NCI-H748 (cell line): ENCODE measurements around the gene INTS6.

Experiments
- DNase-seq: peaks from one replicate; lab custom pipeline; 2025; ENCODE audit not compliant: unreplicated experiment; lab: John Stamatoyannopoulos, UW

Gene INTS6

GRCh38 chr13:51455532-51455931, 2.7 kb upstream of the INTS6 start:
- DNase-seq: no peak

DNA sequence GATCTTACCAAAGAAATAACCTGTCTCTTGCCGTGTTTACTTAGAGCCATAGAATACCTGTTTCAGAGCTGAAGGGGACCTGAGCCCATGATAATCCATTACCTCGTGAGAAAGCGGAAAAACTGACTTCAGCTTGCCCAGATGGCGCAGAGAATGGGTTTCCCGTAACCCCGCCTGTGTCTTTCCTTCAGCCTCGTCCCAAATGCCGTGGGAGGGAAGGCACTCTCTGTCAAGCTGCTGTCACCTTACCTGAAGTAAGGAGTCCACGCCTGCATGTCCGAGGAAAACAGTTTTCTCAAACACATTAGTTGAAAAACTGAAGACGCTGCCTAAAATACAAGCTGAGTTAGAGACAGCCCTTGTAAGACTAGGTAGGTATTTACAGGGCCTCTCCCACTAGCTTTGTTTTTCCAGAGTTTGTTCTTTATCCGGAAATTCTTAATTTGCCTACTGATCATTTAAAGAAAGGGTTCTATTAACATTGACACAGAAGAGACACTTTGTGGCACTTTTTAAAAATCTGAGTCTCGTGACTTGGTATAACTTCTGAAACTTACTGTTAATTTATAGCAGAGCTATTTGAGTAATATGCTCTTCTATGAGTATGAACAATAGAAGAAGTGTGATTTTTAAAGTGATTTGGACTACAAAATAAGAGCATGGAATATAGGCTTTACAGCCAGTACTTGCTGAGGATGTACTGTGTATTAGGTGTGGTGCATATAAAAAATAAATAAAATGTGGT, 1.3 kb upstream of the INTS6 start:
- peak; percentile 69 for DNase-seq

DNA sequence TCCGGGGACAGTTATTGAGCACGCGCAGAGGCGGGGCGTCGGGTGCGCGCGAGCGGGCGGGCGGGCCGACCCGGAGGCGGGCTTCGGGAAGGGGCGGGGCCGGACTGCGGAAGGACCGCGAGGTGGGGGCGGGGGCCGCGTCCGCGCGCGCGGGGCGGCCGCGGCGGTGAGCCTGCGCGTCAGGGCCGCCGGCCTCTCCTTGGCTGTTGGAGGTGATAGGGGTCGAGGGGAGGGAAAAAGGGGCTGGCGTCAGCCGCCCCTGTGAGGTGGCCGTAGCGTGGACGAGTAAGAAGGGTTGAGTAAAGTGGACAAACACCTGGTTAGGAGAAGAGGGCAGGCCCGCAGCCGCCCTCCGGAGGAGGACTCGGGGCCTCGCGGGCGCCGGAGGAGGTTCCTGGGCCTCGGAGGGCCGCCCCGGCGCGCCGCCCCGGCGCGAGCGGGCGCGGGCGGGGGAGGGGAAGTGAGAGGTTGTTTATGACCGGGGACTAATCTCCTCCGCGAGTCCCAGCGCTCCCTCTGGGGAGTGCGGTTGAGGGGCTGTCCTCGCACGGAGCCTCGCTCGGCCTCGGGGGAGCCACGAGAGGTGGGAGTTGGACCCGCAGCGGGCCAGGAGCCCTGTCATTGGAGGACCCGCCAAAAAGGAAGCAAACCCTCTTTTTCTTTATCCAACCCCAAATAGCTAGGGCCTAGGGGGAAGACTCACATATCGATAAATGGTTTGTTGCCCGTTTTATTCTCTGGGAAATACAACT, 547 bp upstream of the INTS6 start:
- no peak for DNase-seq

GRCh38 chr13:51451467-51452360, 1.1 kb downstream of the INTS6 start:
- peak; percentile 89 for DNase-seq

DNA sequence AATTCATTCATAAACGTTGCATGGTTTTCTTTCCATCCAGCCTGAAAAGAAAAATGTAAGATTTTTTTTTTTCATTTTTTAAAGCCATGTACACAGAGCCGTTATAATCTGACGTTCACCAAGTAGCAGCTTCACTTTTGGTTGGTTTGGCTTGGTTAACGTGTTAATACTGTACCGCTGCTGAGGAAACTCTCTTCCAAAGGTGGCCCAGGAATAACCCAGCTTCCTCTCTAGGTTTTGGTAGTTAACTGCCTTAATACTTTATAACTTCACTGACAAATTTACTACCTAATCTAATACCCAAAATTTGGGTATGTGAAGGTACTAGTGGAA, 1.7 kb downstream of the INTS6 start:
- DNase-seq: no peak

- DNase-seq: no peak
Observed at GRCh38 chr13:51449018-51449417, 3.8 kb downstream of the INTS6 start.

GRCh38 chr13:51444922-51445321, 7.9 kb downstream of the INTS6 start:
- DNase-seq: no peak

- DNase-seq: no peak
Observed at GRCh38 chr13:51440381-51440780, 12.5 kb downstream of the INTS6 start.

GRCh38 chr13:51437550-51438127, 15.2 kb downstream of the INTS6 start:
- DNase-seq: no peak

DNA sequence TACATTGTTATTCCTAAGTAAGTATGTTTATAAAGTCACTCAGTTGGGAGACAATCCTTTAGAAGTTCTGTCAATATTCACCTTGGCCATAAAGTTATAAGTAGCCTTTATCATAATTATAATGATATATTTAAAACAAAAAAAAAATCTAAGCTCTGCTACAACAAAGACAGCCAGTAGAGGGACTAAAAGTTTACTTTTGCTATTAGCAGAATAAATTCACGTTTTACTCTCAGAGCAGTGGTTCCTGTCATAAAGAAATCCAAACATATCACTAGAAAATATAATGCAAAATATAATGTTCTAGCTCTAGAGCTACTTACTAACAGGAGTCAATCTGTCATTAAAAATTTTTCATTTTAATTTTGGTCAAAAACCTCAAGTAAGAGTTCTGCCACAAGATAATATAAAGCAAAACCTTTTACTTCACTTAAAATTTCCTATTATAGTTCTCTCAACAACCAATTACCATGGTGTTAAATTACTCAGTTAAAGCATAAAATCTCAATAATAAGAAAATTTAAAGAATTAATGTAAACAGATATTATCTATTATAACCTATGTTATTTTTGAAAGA, 17.7 kb downstream of the INTS6 start:
- peak; percentile 7 for DNase-seq

DNA sequence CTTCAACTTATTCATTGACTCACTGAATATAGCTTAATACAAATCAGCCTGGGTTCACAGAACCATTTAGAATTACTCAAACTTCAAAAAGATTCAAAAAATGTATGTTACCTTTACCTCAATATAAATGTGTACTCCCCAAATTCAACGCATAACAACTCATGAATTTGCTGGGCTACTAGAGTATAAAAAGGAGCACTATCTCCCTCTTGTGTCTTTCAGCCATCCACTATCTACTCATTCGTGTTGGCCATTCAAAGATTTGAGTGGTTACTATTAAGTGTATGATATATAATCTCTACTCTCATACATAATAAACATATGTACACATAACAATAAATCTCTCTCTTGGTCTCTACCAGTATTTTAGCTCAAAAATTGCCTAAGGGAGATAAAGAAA, 20.3 kb downstream of the INTS6 start:
- no peak for DNase-seq

DNA sequence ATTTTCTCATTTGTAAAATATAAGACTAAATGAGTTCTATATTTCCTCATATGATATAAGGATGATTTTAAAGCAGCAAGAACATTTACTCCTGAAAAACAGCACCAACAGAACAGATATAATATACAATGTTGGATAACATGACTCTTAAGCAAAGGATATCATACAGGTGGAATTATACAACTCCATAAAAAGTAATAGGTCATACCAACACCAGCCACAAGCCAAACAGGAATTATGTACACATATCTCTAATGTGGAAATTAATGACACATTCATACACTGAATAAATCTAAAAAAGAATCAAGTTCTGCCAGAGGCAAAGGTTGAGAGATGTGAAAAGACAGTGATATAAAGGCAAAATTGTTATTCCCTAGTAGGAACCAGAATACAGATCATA, 25.9 kb downstream of the INTS6 start:
- no peak for DNase-seq

DNA sequence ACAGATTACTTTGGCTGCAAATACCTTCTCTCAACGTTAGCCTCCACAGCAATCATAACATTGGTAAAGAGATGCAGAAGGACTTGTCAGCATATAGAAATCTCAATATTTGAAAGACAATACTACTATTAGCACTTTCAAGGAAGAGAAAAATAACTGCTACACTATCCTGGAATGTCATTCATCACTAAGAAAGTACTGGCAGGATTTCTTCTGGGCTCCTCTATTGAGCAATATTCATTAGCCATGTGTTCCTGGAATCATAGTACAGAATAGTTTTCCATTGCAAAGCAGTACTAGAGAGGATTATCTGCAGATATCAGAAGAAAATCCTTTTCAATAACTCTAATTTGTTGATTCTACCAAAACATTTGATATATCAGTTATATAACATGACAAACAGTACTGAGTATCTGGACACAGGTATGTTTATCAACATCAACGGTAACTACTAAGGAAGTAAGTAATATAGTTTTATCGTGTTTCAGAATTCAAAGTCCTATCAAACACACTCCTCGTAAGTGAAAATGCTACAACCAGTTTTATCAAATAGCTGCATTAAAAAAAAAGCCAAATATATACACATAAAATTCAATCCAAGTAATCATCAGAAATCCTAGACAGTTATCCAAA, 27.3 kb downstream of the INTS6 start:
- DNase-seq: no peak

GRCh38 chr13:51423766-51424165, 29.1 kb downstream of the INTS6 start:
- DNase-seq: no peak

DNA sequence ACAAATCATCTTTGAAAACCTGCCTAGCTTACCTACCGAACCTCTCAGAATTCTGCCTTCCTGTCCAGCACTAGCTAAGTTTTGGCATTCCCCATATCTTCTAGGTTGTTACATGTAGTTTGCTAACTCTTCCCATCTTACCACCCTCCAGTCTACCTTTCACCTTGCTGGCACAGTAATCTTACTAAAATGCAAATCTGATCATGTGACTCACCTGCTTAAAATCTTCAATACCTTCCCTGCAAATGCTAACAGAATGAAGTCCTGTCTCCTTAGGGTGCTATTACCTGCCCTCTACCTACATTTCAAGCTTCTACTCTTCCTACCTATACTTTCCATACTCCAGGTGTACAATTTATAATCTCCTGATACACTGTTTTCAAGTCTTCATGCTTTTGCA, 30.4 kb downstream of the INTS6 start:
- DNase-seq: no peak

DNA sequence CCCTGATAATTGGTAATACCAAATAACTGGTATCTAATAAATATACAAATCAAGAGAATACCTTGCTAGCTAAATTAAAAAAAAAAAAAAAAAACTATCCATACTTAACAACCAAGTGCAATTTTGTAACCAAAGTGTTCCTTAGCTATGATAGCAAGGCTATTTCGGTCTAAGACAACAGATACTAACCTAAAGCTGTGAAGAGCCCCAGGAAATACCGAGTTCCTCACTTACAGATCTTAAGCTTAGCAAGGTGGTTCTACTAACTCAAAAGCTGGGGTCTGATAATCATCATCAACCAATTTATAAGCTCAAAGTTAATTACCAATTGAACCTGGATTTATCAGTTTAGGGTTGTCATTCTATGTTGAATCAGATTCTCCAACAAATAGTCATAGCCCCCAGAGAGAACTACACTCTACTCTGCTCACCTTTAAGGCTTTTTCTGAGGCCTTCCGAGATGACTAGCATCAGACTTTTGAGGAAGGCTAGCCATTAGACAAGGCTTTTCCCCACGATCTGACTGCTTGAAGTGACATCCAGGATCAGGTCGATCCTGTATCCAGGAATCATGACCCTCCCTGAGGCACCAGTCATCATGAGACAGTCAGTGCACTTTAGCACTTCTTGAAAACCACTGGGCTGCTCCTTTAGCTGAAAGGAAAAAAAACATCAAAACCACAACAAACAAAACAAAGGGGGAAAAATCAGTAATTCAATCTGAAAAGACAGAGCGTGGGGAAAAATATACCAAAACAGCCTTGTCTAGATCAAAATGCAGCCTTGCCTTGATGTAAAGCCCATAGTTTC, 31.9 kb downstream of the INTS6 start:
- no peak for DNase-seq

- no peak for DNase-seq
Observed at GRCh38 chr13:51419001-51419636, 33.7 kb downstream of the INTS6 start.

DNA sequence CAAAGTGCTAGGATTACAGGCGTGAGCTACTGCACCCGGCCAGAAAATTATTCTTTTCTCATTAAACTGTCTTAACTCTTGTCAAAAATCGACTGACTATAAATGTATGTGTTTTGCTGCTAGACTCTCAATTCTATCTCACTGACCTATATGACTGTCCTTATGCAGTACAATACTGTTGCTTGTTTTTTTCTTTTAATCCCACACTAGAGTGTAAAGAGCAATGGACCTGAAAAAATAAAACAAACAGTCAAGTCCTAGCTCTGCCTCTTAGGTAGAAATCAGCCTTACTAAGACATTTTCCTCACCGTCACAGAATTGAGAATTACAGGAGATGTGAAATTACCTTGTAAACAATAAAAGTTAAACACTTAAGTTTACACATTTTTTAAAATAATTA, 35.1 kb downstream of the INTS6 start:
- no peak for DNase-seq

DNA sequence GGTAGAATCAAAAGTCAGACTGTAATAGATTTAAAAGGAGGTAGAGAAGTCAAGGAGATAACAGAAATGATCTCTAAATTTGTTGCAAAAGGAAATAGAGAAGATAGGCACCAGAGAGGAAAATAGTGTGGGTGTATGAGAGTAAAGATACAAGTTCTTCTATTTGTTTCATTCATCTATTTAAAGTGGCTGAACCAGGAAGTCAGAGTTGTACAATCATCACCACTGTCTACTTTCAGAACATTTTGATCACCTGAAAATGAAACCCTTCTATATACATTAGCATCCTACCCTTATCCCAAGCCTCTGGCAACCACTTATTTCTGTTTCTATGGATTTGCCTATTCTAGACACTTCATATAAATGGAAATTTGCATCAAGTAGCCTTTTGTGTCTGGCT, 36.7 kb downstream of the INTS6 start:
- no peak for DNase-seq
